GM23338 (cell line): Measurements from ENCODE around the gene NUDCD2. TPM values are rescaled to one million over a fixed set of nuclear protein-coding genes. Genes with fewer than 3 reads are reported as not detected.

Experiments used
- ATAC-seq: fragments of 200-7000 bp; cut with Tn5 transposase; 3 replicates; pipeline ENCODE4 v1.9.1; 2020
- DNase-seq: peaks from one replicate; pipeline ENCODE4 v3.0.0-alpha.2; 2015; ENCODE audit warnings: low spot score
- H2AFZ ChIP-seq: fragments of 200-600 bp; sonication (generic); 2 replicates; pipeline ENCODE4 v1.8.0; 2016; ENCODE audit warnings: antibody characterized with exemption, mild to moderate bottlenecking, moderate library complexity
- H3F3A ChIP-seq: fragments of 200-600 bp; sonication (generic); replicated peaks from 2 replicates; pipeline ENCODE4 v1.8.0; 2017; ENCODE audit warnings: antibody characterized with exemption, mixed run types, low read depth
- H3K27ac ChIP-seq: fragments of 200-600 bp; sonication (generic); 2 replicates; pipeline ENCODE4 v1.6.1; 2016; ENCODE audit warnings: low read depth
- H3K27me3 ChIP-seq: fragments of 200-600 bp; sonication (generic); 2 replicates; pipeline ENCODE4 v1.8.0; 2016; ENCODE audit warnings: mild to moderate bottlenecking, mixed run types, moderate library complexity; ENCODE audit not compliant: insufficient read depth
- H3K36me3 ChIP-seq: fragments of 200-600 bp; sonication (generic); 2 replicates; pipeline ENCODE4 v1.8.0; 2016; ENCODE audit warnings: mild to moderate bottlenecking; ENCODE audit not compliant: insufficient read depth
- H3K4me1 ChIP-seq: fragments of 200-600 bp; sonication (generic); 2 replicates; pipeline ENCODE4 v1.8.0; 2016; ENCODE audit warnings: mild to moderate bottlenecking, moderate library complexity; ENCODE audit not compliant: insufficient read depth
- H3K4me2 ChIP-seq: fragments of 200-600 bp; sonication (generic); 2 replicates; pipeline ENCODE4 v1.7.1; 2017; ENCODE audit warnings: mixed run types
- H3K4me3 ChIP-seq: fragments of 200-600 bp; sonication (generic); 2 replicates; pipeline ENCODE4 v1.6.1; 2016; ENCODE audit warnings: mixed run types
- H3K79me2 ChIP-seq: fragments of 200-600 bp; sonication (generic); replicated peaks from 2 replicates; pipeline ENCODE4 v1.8.0; 2017; ENCODE audit warnings: mild to moderate bottlenecking; ENCODE audit not compliant: insufficient read depth
- H3K9me2 ChIP-seq: fragments of 200-600 bp; sonication (generic); 2 replicates; pipeline ENCODE4 v1.8.0; 2017; ENCODE audit not compliant: insufficient read depth
- H4K20me1 ChIP-seq: fragments of 200-600 bp; sonication (generic); replicated peaks from 2 replicates; pipeline ENCODE4 v1.8.0; 2017; ENCODE audit warnings: mild to moderate bottlenecking; ENCODE audit not compliant: insufficient read depth
- H3K27ac Mint-ChIP-seq: 2 replicates; pipeline ENCODE4 v1.8.0; 2020; ENCODE audit warnings: inconsistent platforms, mild to moderate bottlenecking, moderate library complexity, mixed read lengths
- H3K27me3 Mint-ChIP-seq: 3 replicates; pipeline ENCODE4 v1.8.0; 2022; ENCODE audit warnings: low read depth, mild to moderate bottlenecking, moderate library complexity, mixed read lengths, inconsistent platforms; ENCODE audit not compliant: insufficient read depth, poor library complexity
- H3K36me3 Mint-ChIP-seq: 3 replicates; pipeline ENCODE4 v1.8.0; 2021; ENCODE audit warnings: low read depth, mild to moderate bottlenecking, inconsistent platforms, moderate library complexity, mixed read lengths
- H3K4me1 Mint-ChIP-seq: 3 replicates; pipeline ENCODE4 v1.8.0; 2020; ENCODE audit warnings: mild to moderate bottlenecking, inconsistent platforms, mixed read lengths
- H3K4me3 Mint-ChIP-seq: 3 replicates; pipeline ENCODE4 v1.8.0; 2021; ENCODE audit warnings: moderate library complexity, mild to moderate bottlenecking, inconsistent platforms, mixed read lengths
- H3K9me3 Mint-ChIP-seq: 3 replicates; pipeline ENCODE4 v1.8.0; 2020; ENCODE audit warnings: moderate library complexity, mild to moderate bottlenecking, inconsistent platforms, mixed read lengths
- CREB1 ChIP-seq: fragments of 250-450 bp; sonication (Bioruptor Pico); IDR thresholded peaks from 2 replicates; pipeline ENCODE4 v1.5.0; 2020; ENCODE audit warnings: low read depth, mild to moderate bottlenecking, moderate library complexity
- ETS1 ChIP-seq: IDR thresholded peaks from 2 replicates; pipeline ENCODE4 v1.6.1; 2016; ENCODE audit warnings: antibody characterized with exemption
- EZH2 ChIP-seq: fragments of 200-600 bp; sonication (generic); IDR thresholded peaks from one replicate; pipeline ENCODE4 v1.8.0; 2017; ENCODE audit warnings: antibody characterized with exemption, mild to moderate bottlenecking, low read depth; ENCODE audit not compliant: unreplicated experiment
- EZH2phosphoT487 ChIP-seq: fragments of 200-600 bp; sonication (generic); IDR thresholded peaks from one replicate; pipeline ENCODE4 v1.8.1; 2018; ENCODE audit warnings: antibody characterized with exemption; ENCODE audit not compliant: unreplicated experiment
- JUNB ChIP-seq: IDR thresholded peaks from one replicate; pipeline ENCODE4 v1.6.1; 2016; ENCODE audit warnings: antibody characterized with exemption; ENCODE audit not compliant: unreplicated experiment
- NANOG ChIP-seq: IDR thresholded peaks from 2 replicates; pipeline ENCODE4 v1.6.1; 2016; ENCODE audit warnings: antibody characterized with exemption, borderline replicate concordance
- POLR2AphosphoS5 ChIP-seq: IDR thresholded peaks from 2 replicates; pipeline ENCODE4 v1.6.1; 2016; ENCODE audit warnings: antibody characterized with exemption, low read depth
- REST ChIP-seq: IDR thresholded peaks from one replicate; pipeline ENCODE4 v1.6.1; 2018; ENCODE audit warnings: antibody characterized with exemption; ENCODE audit not compliant: unreplicated experiment
- STAT1 ChIP-seq: IDR thresholded peaks from one replicate; pipeline ENCODE4 v1.6.1; 2016; ENCODE audit warnings: antibody characterized with exemption; ENCODE audit not compliant: unreplicated experiment
- ZNF114 ChIP-seq: fragments of 250-450 bp; sonication (Bioruptor Pico); IDR thresholded peaks from 2 replicates; pipeline ENCODE4 v1.5.0; 2020; ENCODE audit warnings: mild to moderate bottlenecking, moderate library complexity
- ZNF331 ChIP-seq: fragments of 250-450 bp; sonication (Bioruptor Pico); IDR thresholded peaks from 2 replicates; pipeline ENCODE4 v1.5.0; 2020; ENCODE audit warnings: low read depth, mild to moderate bottlenecking, moderate library complexity
- polyA plus RNA-seq: library from polyadenylated mRNA; unstranded; fragments of >200 nt; fragmentation: Nextera tagmentation; extraction: Ambion mirVana; gene quantifications from 2 replicates; pipeline ENCODE4 v1.2.1, GENCODE V29; 2016
- total RNA-seq: library from RNA; depleted of rRNA; stranded (reverse); fragments of >200 nt; shearing (Covaris generic); gene quantifications from 2 replicates; pipeline ENCODE4 v1.2.3, GENCODE V29; 2014
- TF ChIP-seq, protein P1 (sequence below): fragments of 250-450 bp; sonication (Bioruptor Pico); IDR thresholded peaks from 2 replicates; pipeline ENCODE4 v1.5.0; 2020; ENCODE audit warnings: mild to moderate bottlenecking, moderate library complexity
- TF ChIP-seq, protein P2 (sequence below), 2 experiments: fragments of 200-600 bp in 1 of 2; sonication (generic) in 1 of 2; conservative IDR thresholded peaks; 2 replicates each; pipeline versions ENCODE4 v1.5.1 to v1.6.1; 2016 to 2017; ENCODE audit warnings: antibody characterized with exemption in 2 of 2, low read depth in 2 of 2, mild to moderate bottlenecking in 2 of 2, moderate library complexity in 1 of 2

The NUDCD2 gene
- total and polyA plus RNA-seq, 2 experiments from 2014 or later, result 23.2 to 123 TPM

- H3K27me3 ChIP-seq, result no peaks in the 10 kb centered on the region
- no peaks in the 10 kb centered on the region for H3K79me2 ChIP-seq
- no peak overlapping the region for H3K27ac Mint-ChIP-seq
- H3K4me3 ChIP-seq, result no peak overlapping the region
- H2AFZ ChIP-seq, result no peak overlapping the region
- no peaks in the 10 kb centered on the region; the same call in 2 of the 3 replicates for H3K9me3 Mint-ChIP-seq
- no peak overlapping the region for H3K4me2 ChIP-seq
- H3K27me3 Mint-ChIP-seq, result no peaks in the 10 kb centered on the region
- H3K36me3 Mint-ChIP-seq, result peaks cover 64% of the 10 kb centered on the region
- no peak for TF ChIP-seq EZH2
- TF ChIP-seq ZNF114 (CRISPR knock-in tag), result no peak
- TF ChIP-seq EZH2phosphoT487, result no peak
- TF ChIP-seq JUNB, result no peak
- TF ChIP-seq REST, result no peak
- TF ChIP-seq ETS1, result no peak
- no peak for TF ChIP-seq ZNF331 (CRISPR knock-in tag)
- no peak for TF ChIP-seq NANOG
- TF ChIP-seq, protein P1, sequence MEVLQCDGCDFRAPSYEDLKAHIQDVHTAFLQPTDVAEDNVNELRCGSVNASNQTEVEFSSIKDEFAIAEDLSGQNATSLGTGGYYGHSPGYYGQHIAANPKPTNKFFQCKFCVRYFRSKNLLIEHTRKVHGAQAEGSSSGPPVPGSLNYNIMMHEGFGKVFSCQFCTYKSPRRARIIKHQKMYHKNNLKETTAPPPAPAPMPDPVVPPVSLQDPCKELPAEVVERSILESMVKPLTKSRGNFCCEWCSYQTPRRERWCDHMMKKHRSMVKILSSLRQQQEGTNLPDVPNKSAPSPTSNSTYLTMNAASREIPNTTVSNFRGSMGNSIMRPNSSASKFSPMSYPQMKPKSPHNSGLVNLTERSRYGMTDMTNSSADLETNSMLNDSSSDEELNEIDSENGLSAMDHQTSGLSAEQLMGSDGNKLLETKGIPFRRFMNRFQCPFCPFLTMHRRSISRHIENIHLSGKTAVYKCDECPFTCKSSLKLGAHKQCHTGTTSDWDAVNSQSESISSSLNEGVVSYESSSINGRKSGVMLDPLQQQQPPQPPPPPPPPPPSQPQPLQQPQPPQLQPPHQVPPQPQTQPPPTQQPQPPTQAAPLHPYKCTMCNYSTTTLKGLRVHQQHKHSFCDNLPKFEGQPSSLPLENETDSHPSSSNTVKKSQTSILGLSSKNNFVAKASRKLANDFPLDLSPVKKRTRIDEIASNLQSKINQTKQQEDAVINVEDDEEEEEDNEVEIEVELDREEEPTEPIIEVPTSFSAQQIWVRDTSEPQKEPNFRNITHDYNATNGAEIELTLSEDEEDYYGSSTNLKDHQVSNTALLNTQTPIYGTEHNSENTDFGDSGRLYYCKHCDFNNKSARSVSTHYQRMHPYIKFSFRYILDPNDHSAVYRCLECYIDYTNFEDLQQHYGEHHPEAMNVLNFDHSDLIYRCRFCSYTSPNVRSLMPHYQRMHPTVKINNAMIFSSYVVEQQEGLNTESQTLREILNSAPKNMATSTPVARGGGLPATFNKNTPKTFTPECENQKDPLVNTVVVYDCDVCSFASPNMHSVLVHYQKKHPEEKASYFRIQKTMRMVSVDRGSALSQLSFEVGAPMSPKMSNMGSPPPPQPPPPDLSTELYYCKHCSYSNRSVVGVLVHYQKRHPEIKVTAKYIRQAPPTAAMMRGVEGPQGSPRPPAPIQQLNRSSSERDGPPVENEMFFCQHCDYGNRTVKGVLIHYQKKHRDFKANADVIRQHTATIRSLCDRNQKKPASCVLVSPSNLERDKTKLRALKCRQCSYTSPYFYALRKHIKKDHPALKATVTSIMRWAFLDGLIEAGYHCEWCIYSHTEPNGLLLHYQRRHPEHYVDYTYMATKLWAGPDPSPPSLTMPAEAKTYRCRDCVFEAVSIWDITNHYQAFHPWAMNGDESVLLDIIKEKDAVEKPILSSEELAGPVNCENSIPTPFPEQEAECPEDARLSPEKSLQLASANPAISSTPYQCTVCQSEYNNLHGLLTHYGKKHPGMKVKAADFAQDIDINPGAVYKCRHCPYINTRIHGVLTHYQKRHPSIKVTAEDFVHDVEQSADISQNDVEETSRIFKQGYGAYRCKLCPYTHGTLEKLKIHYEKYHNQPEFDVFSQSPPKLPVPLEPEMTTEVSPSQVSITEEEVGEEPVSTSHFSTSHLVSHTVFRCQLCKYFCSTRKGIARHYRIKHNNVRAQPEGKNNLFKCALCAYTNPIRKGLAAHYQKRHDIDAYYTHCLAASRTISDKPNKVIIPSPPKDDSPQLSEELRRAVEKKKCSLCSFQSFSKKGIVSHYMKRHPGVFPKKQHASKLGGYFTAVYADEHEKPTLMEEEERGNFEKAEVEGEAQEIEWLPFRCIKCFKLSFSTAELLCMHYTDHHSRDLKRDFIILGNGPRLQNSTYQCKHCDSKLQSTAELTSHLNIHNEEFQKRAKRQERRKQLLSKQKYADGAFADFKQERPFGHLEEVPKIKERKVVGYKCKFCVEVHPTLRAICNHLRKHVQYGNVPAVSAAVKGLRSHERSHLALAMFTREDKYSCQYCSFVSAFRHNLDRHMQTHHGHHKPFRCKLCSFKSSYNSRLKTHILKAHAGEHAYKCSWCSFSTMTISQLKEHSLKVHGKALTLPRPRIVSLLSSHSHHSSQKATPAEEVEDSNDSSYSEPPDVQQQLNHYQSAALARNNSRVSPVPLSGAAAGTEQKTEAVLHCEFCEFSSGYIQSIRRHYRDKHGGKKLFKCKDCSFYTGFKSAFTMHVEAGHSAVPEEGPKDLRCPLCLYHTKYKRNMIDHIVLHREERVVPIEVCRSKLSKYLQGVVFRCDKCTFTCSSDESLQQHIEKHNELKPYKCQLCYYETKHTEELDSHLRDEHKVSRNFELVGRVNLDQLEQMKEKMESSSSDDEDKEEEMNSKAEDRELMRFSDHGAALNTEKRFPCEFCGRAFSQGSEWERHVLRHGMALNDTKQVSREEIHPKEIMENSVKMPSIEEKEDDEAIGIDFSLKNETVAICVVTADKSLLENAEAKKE (CRISPR knock-in tag), result no peak
- TF ChIP-seq STAT1, result no peak
- TF ChIP-seq POLR2AphosphoS5, result no peak
- TF ChIP-seq, protein P2, sequence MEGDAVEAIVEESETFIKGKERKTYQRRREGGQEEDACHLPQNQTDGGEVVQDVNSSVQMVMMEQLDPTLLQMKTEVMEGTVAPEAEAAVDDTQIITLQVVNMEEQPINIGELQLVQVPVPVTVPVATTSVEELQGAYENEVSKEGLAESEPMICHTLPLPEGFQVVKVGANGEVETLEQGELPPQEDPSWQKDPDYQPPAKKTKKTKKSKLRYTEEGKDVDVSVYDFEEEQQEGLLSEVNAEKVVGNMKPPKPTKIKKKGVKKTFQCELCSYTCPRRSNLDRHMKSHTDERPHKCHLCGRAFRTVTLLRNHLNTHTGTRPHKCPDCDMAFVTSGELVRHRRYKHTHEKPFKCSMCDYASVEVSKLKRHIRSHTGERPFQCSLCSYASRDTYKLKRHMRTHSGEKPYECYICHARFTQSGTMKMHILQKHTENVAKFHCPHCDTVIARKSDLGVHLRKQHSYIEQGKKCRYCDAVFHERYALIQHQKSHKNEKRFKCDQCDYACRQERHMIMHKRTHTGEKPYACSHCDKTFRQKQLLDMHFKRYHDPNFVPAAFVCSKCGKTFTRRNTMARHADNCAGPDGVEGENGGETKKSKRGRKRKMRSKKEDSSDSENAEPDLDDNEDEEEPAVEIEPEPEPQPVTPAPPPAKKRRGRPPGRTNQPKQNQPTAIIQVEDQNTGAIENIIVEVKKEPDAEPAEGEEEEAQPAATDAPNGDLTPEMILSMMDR (conservative IDR thresholded peaks at IDR 0.05; ENCODE audit: low read depth in 2 of 2), result no peak
- no peak for TF ChIP-seq CREB1 (CRISPR knock-in tag)
- H3K27ac ChIP-seq, result no peak overlapping the region
- no peaks in the 10 kb centered on the region for H3K4me1 ChIP-seq
- no peak overlapping the region for H3K4me3 Mint-ChIP-seq
- ATAC-seq (peak; percentile 49), DNase-seq (no peak)
- no peaks in the 10 kb centered on the region for H3K9me2 ChIP-seq
- H3K4me1 Mint-ChIP-seq, result no peaks in the 10 kb centered on the region
- no peaks in the 10 kb centered on the region for H4K20me1 ChIP-seq
- H3K36me3 ChIP-seq, result peaks cover 16% of the 10 kb centered on the region; the same call in 1 of the 2 replicates
- H3F3A ChIP-seq, result no peaks in the 10 kb centered on the region
These were observed 8.4 kb downstream of the NUDCD2 start for GRCh38 chr5:163451489-163451888.
